Measurements from ENCODE around the gene COPS4. TPM values are rescaled to one million over a fixed set of nuclear protein-coding genes. Genes with fewer than 3 reads are reported as not detected.

Gene COPS4
- total and polyA plus RNA-seq, 8 donors, result 27.8 to 77.0 (median 66.5) TPM

GRCh38 chr4:83104991-83105390, 70.0 kb downstream of the COPS4 start:
- H3K27me3 ChIP-seq, result peaks cover 0 to 9% of the 10 kb centered on the region in 2 donors
- no peak for TF ChIP-seq CTCF (IDR thresholded peaks at IDR 0.05)

GRCh38 chr4:83107631-83108030, 72.6 kb downstream of the COPS4 start:
- TF ChIP-seq CTCF (IDR thresholded peaks at IDR 0.05), result no peak
- Histone ChIP-seq H3K9me3 (no peaks in the 10 kb centered on the region), H3K27me3 (peaks cover 0 to 9% of the 10 kb centered on the region in 2 donors), H3K4me3 (no peak overlapping the region), H3K27ac (no peak overlapping the region), H3K36me3 (peaks cover 0 to 15% of the 10 kb centered on the region in 2 donors), H3K4me1 (peaks cover 0 to 36% of the 10 kb centered on the region in 2 donors)
- ATAC-seq (no peak), DNase-seq (no peak)
- intact Hi-C loops (cut with DNase I), result no loop called here

More at GRCh38 chr4:83104991-83105390, 70.0 kb downstream of the COPS4 start:
- Histone ChIP-seq H3K4me3 (no peak overlapping the region), H3K36me3 (peaks cover 0 to 23% of the 10 kb centered on the region in 2 donors), H3K4me1 (peaks cover 0 to 18% of the 10 kb centered on the region in 2 donors), H3K27ac (no peak overlapping the region), H3K9me3 (no peaks in the 10 kb centered on the region)
- ATAC-seq, result no peak
- no peak for DNase-seq
- intact Hi-C loops (cut with DNase I), result no loop called here

- Histone ChIP-seq H3K9me3 (no peaks in the 10 kb centered on the region), H3K27ac (peak overlapping the region in 1 of 2 donors; percentile 96), H3K4me3 (peak overlapping the region in 1 of 2 donors; percentile 61), H3K36me3 (peaks cover 0 to 15% of the 10 kb centered on the region in 2 donors), H3K27me3 (peaks cover 0 to 9% of the 10 kb centered on the region in 2 donors), H3K4me1 (peaks cover 0 to 36% of the 10 kb centered on the region in 2 donors)
- DNase-seq (no peak), ATAC-seq (no peak)
- intact Hi-C loops (cut with DNase I), result no loop called here
- TF ChIP-seq CTCF (IDR thresholded peaks at IDR 0.05), result no peak
Observed at GRCh38 chr4:83108101-83108861, 73.3 kb downstream of the COPS4 start.

- H3K27me3 ChIP-seq, result peaks cover 0 to 9% of the 10 kb centered on the region in 2 donors
- intact Hi-C loops (cut with DNase I), result no loop called here
- peaks cover 0 to 2% of the 10 kb centered on the region in 2 donors for H3K36me3 ChIP-seq
- TF ChIP-seq CTCF (IDR thresholded peaks at IDR 0.05), result no peak
- DNase-seq (peak; percentile 15 to 93 (median 50)), ATAC-seq (peak; percentile 81)
- H3K9me3 ChIP-seq, result no peaks in the 10 kb centered on the region
- H3K4me1 ChIP-seq, result peaks cover 0 to 39% of the 10 kb centered on the region in 2 donors
- H3K4me3 ChIP-seq, result peak overlapping the region; percentile 51 to 61
- H3K27ac ChIP-seq, result peak overlapping the region; percentile 76 to 96
Observed at GRCh38 chr4:83109480-83110222, 74.7 kb downstream of the COPS4 start.
